K562 (cell line): ENCODE results near the gene SMIM29. TPM values are rescaled to one million over a fixed set of nuclear protein-coding genes. Genes with fewer than 3 reads are reported as not detected.

Experiments used
- EHMT2 ChIP-seq: fragments of 450-650 bp; IDR thresholded peaks from 2 replicates; pipeline ENCODE4 v1.6.1; 2018; ENCODE audit warnings: antibody characterized with exemption
- JUN ChIP-seq, 2 experiments: sonication (generic) in 1 of 2; formaldehyde crosslinking in 1 of 2; IDR thresholded peaks; 2 replicates each; pipeline versions ENCODE4 v1.6.1 to v1.8.0; 2012 to 2022; ENCODE audit warnings: borderline replicate concordance in 2 of 2, mild to moderate bottlenecking in 2 of 2, improper control_type of control experiment in 1 of 2, low read depth in 1 of 2, low read length in 1 of 2, missing genetic modification reagents in 1 of 2
- NR3C1 ChIP-seq: sonication (generic); formaldehyde crosslinking; IDR thresholded peaks from 2 replicates; pipeline ENCODE4 v1.8.1; 2022; ENCODE audit warnings: missing genetic modification reagents
- PML ChIP-seq: IDR thresholded peaks from 2 replicates; pipeline ENCODE4 v1.6.1; 2012; ENCODE audit warnings: low read length, inconsistent platforms
- POLR2A ChIP-seq: fragments of 450-650 bp; conservative IDR thresholded peaks from 2 replicates; pipeline ENCODE4 v1.6.1; 2016
- SIX5 ChIP-seq, 2 experiments: IDR thresholded peaks; 2 replicates each; pipeline ENCODE4 v1.6.1; 2011; ENCODE audit warnings: low read length in 2 of 2, borderline replicate concordance in 1 of 2, low read depth in 1 of 2, mild to moderate bottlenecking in 1 of 2, moderate library complexity in 1 of 2; ENCODE audit not compliant: insufficient read depth in 1 of 2
- STAG1 ChIP-seq: sonication (generic); formaldehyde crosslinking; IDR thresholded peaks from 2 replicates; pipeline ENCODE4 v1.5.0; 2020; ENCODE audit warnings: missing genetic modification reagents, borderline replicate concordance
- polyA plus RNA-seq, 8 experiments: library from polyadenylated mRNA; depleted of rRNA in 4 of 8; stranded (reverse) in 5 of 8; unstranded in 3 of 8; fragments of >200 nt; fragmentation: Nextera tagmentation in 2 of 8; fragmentation: Illumina TruSeq in 1 of 8; extraction: Ambion mirVana in 2 of 8; extraction: Trizol in 1 of 8; gene quantifications; 2 replicates each; pipeline versions ENCODE4 v1.2.1 to v1.2.3, GENCODE V29; 2011 to 2014; ENCODE audit warnings: inconsistent platforms in 1 of 8, missing spikeins in 1 of 8
- total RNA-seq, 7 experiments: library from RNA; depleted of rRNA in 6 of 7; stranded (reverse); fragments of >200 nt in 6 of 7; fragmentation: Illumina TruSeq in 2 of 7; extraction: Trizol in 2 of 7; gene quantifications; 2 replicates each; pipeline versions ENCODE4 v1.2.1 to v1.2.3, GENCODE V29; 2011 to 2021; ENCODE audit warnings: low replicate concordance in 1 of 7
- TF ChIP-seq, protein P1 (sequence below): fragments of 450-650 bp; IDR thresholded peaks from one replicate; pipeline ENCODE4 v1.6.1; 2018; ENCODE audit warnings: mild to moderate bottlenecking, moderate library complexity; ENCODE audit not compliant: partially characterized antibody

SMIM29 gene
- total and polyA plus RNA-seq, 9 of the 15 experiments (the other 6 are each of a cell fraction or from before 2014, with no cell fraction given): 6.5 to 36.7 (median 20.9) TPM

DNA sequence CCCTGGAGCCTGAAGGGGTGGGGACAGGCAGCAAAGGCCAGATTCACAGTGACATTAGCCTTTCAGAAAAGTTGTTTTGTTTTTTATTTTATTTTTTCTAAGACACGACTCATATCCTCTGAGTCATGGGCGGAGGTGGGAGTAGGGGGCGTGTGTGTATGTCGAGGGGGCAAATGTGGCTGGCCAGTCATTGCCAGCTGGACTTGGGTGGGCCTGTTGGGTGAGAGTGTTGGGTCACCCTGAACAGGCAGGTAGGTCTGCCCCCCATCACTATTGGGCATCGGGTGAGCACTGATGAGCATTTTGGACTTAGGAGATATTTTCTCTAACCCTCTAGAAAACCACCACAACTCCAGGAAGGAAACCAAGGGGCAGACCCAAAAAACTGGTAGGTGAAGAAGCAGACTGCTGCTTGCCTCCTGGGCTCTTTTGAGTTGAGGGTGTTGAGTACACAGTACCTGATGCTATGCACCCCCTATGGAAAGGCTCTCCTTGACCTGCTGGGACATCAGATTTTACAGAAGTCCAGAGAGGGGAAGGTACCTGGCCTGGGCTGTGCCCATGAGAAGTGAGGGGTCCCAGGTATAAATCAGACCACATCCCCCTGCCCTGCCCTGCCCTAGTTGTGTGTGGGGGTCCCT is 5.6 kb downstream of the SMIM29 start (continued):
- TF ChIP-seq STAG1: no peak
- no peak for TF ChIP-seq PML
- TF ChIP-seq JUN (IDR thresholded peaks at IDR 0.05; ENCODE audit: borderline replicate concordance, low read depth, low read length): 0 out of 2 replicates have a peak, but pooled peaks have one; percentile 37
- no peak for TF ChIP-seq JUN (CRISPR knock-in tag; IDR thresholded peaks at IDR 0.05; ENCODE audit: borderline replicate concordance)
- TF ChIP-seq SIX5 (IDR thresholded peaks at IDR 0.05; ENCODE audit: borderline replicate concordance in 1 of 2, insufficient read depth in 1 of 2, low read depth in 1 of 2, low read length in 2 of 2): no peak
- TF ChIP-seq, protein P1, sequence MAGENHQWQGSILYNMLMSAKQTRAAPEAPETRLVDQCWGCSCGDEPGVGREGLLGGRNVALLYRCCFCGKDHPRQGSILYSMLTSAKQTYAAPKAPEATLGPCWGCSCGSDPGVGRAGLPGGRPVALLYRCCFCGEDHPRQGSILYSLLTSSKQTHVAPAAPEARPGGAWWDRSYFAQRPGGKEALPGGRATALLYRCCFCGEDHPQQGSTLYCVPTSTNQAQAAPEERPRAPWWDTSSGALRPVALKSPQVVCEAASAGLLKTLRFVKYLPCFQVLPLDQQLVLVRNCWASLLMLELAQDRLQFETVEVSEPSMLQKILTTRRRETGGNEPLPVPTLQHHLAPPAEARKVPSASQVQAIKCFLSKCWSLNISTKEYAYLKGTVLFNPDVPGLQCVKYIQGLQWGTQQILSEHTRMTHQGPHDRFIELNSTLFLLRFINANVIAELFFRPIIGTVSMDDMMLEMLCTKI: no peak
- no peak for TF ChIP-seq NR3C1 (CRISPR knock-in tag)
- no peak for TF ChIP-seq EHMT2
- 0 out of 2 replicates have a peak, but pooled peaks have one; percentile 3 for TF ChIP-seq POLR2A
- TF ChIP-seq, all 486 proteins: peak for 19
